Measurements from ENCODE around the gene FNDC10.

FNDC10 gene

GRCh38 chr1:1627829-1628753, 28.2 kb upstream of the FNDC10 start:
- DNase-seq: no peak

- DNase-seq: no peak
Observed at GRCh38 chr1:1627261-1627828, 27.4 kb upstream of the FNDC10 start.

GRCh38 chr1:1626207-1627141, 26.5 kb upstream of the FNDC10 start:
- DNase-seq: no peak

- no peak for DNase-seq
Observed at GRCh38 chr1:1625824-1626206, 25.9 kb upstream of the FNDC10 start.

GRCh38 chr1:1625404-1625775, 25.5 kb upstream of the FNDC10 start:
- DNase-seq: no peak

GRCh38 chr1:1624443-1625403, 24.8 kb upstream of the FNDC10 start:
- DNase-seq: peak; percentile 58

GRCh38 chr1:1623631-1624442, 23.9 kb upstream of the FNDC10 start:
- DNase-seq: no peak

- DNase-seq: no peak
Observed at GRCh38 chr1:1623181-1623630, 23.3 kb upstream of the FNDC10 start.

- no peak for DNase-seq
Observed at GRCh38 chr1:1622788-1623094, 22.8 kb upstream of the FNDC10 start.

GRCh38 chr1:1622010-1622787, 22.3 kb upstream of the FNDC10 start:
- DNase-seq: no peak

GRCh38 chr1:1621173-1622009, 21.5 kb upstream of the FNDC10 start:
- DNase-seq: no peak

- DNase-seq: no peak
Observed at GRCh38 chr1:1620433-1621139, 20.7 kb upstream of the FNDC10 start.

GRCh38 chr1:1619917-1620361, 20.0 kb upstream of the FNDC10 start:
- no peak for DNase-seq

- DNase-seq: no peak
Observed at GRCh38 chr1:1618396-1619068, 18.6 kb upstream of the FNDC10 start.

GRCh38 chr1:1617925-1618324, 18.0 kb upstream of the FNDC10 start:
- no peak for DNase-seq

GRCh38 chr1:1617516-1617915, 17.6 kb upstream of the FNDC10 start:
- DNase-seq: no peak

- DNase-seq: no peak
Observed at GRCh38 chr1:1616838-1617237, 16.9 kb upstream of the FNDC10 start.
